ENCODE data around the gene SPA17.
A peak's percentile ranks its signal among the peaks of the same experiment; 100 is the strongest.

SPA17 gene

GRCh38 chr11:124727474-124727873, 53.8 kb downstream of the SPA17 start:
- no peak for DNase-seq

DNA sequence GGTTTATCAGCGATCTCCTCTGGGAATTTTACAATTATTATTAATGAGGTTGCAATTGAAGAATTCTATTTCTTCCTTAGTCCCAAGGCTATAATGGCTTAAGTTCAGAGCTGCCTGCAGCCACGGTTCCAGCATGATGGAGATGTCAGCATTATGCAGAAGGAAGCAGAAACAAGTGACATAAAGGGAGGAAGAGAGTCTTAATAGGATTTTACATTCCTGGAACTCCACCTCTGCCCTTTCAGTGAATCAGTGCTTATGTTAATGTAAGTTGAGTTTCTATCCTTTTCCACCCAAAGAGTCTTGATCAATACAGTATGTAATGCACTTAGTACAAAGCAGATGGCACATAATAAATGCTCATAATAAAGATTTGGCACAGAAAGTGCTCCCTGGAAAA, 54.4 kb downstream of the SPA17 start:
- no peak for DNase-seq

DNA sequence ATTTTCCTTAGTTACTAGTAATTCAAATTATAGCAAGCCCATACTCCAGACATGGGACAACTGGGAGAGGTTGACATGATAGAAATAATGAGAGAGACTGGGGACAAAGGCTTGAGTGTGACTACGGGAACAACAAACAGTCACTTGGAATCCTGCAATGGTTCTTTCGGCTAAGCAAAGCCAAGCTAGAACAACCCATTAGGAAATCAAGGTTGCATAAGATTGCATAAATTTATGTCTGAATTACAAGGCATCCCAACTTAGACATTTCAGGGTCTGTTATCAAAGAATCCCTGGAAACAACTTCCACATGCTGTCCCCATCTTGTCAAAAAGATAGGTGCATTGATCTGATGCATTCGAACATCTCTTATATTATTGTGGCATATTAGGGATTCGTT, 55.9 kb downstream of the SPA17 start:
- no peak for DNase-seq

GRCh38 chr11:124732230-124732629, 58.5 kb downstream of the SPA17 start:
- no peak for DNase-seq

- DNase-seq = no peak
Observed at GRCh38 chr11:124736736-124737135, 63.0 kb downstream of the SPA17 start.

GRCh38 chr11:124737638-124738305, 64.1 kb downstream of the SPA17 start:
- DNase-seq = no peak

GRCh38 chr11:124738713-124739478, 65.2 kb downstream of the SPA17 start:
- no peak for DNase-seq

GRCh38 chr11:124739479-124740276, 66.0 kb downstream of the SPA17 start, which contains the start of gene NRGN:
Gene NRGN (plus strand): TSS chr11:124739942. CDS start chr11:124740085, 143 bp downstream.
- DNase-seq = peak; percentile 59

DNA sequence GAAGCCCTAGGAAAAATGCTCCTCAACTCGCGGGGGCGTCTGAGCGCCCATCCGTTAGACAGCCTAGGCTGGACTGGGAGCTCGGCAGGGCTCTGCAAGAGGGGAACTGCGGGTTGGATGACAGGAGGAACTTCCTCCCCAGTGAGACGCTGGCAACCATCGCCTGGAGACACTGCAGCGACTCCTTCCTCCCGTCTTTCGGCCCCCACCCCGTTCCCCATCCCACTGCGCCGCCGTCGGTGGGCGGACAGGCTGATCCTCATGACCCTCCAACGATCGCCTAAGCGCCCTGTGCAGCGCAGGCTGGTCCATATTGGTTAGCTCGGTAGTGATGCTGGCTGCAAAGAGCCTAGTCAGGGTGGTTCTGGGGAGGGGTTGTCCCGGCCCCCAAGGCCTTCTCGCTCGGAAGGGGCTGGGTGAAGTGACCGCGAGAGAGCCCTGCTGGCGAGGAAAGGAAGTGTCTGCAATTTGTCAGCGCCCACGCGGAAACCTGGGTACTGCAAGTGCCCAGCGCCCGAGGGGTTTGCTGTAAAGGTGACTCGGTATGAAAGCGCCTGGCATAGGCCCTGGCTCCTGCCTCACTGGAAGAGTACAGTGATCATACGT, 66.7 kb downstream of the SPA17 start:
- no peak for DNase-seq

DNA sequence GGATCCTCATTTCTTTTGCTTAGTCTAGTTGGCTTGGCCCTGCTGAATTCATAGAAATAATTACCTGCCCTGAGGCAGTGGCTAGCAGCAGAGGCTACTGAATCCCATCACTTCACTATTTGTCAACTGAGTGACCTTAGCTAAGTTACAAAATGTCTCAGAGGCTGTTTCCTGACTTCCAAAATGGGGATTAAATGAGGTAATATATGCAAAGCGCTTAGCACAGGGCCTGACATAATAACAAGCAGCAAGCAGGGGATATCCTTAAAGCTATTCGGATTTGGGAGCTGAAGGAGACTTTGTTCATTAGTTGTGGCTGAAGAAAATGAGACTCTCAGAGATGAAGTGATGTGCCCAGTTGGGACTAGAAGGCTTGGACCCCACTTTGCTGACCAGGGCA, 68.9 kb downstream of the SPA17 start:
- no peak for DNase-seq

- DNase-seq = no peak
Observed at GRCh38 chr11:124743050-124743449, 69.3 kb downstream of the SPA17 start.

DNA sequence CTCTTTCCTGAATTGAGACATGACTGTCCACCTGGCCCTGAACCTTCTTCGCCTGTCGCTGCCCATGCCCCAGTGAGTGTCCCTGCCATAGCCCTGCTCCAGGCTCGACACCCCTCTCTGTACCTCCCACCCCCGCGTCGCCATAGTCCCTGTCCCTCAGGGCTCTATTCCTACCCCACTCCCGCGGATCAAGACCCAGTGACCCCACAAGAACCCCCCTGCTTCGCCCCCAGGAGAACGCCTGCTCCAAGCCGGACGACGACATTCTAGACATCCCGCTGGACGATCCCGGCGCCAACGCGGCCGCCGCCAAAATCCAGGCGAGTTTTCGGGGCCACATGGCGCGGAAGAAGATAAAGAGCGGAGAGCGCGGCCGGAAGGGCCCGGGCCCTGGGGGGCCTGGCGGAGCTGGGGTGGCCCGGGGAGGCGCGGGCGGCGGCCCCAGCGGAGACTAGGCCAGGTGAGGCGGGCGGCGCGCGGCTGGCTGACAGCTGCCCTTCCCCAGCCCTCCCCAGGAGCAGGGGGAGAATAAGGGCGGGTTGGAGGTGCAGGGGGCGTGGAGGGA, 71.6 kb downstream of the SPA17 start:
- no peak for DNase-seq

- no peak for DNase-seq
Observed at GRCh38 chr11:124745835-124746620, 72.3 kb downstream of the SPA17 start.

DNA sequence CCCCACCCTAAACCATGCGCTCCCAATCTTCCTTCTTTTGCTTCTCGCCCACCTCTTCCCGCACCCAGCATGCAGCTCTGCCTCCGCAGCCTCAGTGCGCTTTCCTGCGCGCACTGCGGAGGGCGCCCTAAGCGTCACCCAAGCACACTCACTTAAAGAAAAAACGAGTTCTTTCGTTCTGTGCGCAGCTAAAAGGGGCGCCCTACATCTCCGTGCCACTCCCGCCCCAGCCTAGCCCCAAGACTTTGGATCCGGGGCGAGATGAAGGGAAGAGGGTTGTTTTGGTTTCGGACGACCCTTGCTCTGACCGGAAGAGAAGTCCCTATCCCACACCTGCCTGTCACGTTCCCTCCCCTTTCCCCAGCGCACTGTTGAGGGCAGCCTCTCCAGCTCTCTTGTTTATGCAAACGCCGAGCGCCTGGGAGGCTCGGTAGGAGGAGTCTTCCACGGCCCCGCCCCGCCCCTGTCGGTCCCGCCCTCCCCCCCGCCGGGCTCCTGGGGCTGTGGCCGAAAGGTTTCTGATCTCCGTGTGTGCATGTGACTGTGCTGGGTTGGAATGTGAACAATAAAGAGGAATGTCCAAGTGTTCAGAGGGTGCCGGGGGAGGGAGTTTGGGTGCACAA, 73.0 kb downstream of the SPA17 start:
- DNase-seq = peak; percentile 66
